Endothelial cell of coronary artery (primary cell): ENCODE measurements around the gene TARM1. TPM values are rescaled to one million over a fixed set of nuclear protein-coding genes. Genes with fewer than 3 reads are reported as not detected.

Experiments
- total RNA-seq: library from RNA; depleted of rRNA; stranded (reverse); fragments of >200 nt; gene quantifications from 2 replicates; pipeline ENCODE4 v1.2.3, GENCODE V29; 2014

Gene TARM1
- not detected in 2 replicates for total RNA-seq

DNA sequence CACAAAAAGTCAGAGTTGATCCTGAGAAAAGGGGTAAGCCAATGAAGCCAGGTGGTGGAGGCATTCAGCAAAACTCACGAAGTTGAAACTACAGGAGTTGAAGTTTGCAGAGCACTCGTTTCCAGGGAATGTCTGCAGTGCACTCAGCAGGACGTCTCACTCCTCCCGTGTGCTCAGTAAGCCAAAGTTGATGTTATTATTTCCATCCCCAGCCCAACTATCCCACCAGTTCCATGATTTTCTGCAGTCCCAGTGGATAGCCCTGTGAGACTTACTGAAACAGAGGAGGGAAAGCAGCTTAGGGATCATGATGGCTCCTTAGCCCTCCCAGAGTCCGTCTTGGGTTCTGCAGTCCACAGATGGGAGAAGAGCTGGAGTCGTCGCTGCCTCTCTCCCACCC lies at the start of gene TARM1:
Gene TARM1 (minus strand): TSS at position 334 of the 400 bp plus-strand sequence. CDS start 25 bp downstream, at position 309.

DNA sequence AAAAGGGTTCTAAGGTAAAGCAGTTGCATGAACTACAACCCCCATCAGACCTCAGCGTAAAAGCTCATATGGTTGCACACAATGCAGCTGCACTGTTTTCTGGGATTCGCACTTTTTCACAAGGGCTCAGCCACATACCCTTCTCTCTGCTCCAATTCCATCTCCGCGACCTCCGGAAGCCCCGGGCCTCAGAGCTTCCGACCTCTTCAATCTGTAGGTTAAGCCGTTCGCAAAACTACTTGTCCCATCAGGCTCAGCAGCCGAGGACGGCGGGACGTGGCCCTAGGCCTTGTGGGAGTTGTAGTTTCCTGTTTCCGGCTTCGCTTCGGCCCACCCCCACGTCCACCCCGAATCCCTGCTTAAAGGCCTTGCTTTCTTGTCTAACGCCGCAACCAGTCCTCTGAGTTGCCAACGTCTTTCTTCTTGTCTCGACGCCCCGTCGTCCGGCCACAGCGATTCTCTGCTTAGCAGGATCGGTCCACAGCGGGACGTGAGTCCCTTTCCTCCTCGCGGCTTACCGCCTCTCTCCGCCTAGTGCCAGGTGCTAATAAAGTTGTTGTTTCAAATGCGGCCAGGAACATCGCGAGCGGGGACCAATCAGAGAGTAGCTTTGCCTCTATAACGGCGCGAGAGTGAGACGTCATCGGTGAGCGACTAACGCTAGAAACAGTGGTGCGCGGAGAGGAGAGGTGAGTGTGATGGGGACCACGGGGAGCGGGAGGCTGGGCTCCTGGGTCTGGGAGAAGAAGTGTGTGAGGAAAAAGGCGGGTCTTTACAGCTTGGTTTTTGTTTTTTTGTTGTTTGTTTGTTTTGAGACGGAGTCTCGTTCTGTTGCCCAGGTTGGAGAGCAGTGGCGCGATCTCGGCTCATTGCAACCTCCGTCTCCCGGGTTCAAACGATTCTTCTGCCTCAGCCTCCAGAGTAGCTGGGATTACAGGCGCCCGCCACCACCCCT lies 34.2 kb upstream of the TARM1 start, which contains the start of the genes PRPF31 and TFPT:
Gene PRPF31 (plus strand): TSS at position 646 of the 955 bp plus-strand sequence. CDS start 2,525 bp downstream, outside the sequence.
Gene TFPT (minus strand): TSS at position 549 of the 955 bp plus-strand sequence. CDS start 388 bp downstream, at position 161.

DNA sequence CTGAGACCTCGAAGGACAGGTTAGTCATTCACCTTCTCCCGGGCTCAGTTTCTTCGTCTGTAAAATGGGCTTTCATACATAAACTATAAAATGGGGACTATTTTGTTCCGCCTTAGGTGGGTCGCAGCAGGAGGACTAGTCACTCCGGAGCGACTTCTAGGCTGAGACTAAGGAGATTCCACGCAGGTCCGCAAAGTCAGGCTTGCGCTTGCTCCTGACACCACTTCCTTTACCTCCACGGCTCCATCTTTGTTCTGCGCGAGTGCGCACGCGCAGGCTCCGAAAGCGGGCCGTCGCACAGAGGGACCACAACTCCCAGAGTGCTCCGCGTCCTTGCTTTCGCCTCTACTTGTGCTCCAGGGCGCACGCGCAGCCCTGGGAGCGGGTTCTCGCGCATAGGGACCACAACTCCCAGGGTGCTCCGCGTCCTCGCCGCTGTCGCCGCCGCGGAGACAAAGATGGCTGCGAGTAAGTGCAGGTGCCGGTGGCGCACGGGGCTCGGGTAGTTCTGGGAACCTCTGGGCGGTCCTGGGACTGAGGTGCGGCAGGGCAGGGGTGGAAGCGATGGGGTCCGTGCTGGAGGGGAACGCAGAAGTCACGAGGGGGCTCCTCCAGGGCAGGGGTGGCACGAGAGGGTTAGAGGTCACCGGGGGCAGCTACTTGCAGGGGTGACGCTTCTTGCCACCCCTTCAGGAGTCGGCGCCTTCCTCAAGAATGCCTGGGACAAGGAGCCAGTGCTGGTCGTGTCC lies 21.4 kb upstream of the TARM1 start, which contains the start of gene NDUFA3:
Gene NDUFA3 (plus strand): TSS at position 435 of the 749 bp plus-strand sequence. CDS start 24 bp downstream, at position 459.

DNA sequence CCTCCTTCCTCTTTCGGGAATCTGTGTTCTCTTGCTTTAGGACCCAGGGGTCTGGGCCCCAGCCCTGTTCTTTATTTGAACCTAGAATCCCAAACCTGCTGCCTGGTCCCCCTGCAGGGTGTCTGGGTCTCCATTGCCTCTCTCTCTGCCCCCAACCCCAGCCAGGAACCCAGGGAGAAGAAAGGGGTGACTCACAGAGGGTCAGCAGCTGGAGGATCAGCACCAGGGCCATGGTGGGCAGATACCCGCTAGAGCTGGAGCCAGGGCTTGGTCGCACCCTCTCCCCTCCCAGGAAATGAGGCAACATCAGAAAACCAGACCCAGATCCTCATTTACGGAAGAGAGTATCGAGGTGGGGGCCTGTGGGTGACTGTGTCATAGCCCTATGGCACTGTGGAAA lies 19.4 kb upstream of the TARM1 start, which contains the start of gene OSCAR:
Gene OSCAR (minus strand): TSS at position 243 of the 400 bp plus-strand sequence. CDS start 11 bp downstream, at position 232.

DNA sequence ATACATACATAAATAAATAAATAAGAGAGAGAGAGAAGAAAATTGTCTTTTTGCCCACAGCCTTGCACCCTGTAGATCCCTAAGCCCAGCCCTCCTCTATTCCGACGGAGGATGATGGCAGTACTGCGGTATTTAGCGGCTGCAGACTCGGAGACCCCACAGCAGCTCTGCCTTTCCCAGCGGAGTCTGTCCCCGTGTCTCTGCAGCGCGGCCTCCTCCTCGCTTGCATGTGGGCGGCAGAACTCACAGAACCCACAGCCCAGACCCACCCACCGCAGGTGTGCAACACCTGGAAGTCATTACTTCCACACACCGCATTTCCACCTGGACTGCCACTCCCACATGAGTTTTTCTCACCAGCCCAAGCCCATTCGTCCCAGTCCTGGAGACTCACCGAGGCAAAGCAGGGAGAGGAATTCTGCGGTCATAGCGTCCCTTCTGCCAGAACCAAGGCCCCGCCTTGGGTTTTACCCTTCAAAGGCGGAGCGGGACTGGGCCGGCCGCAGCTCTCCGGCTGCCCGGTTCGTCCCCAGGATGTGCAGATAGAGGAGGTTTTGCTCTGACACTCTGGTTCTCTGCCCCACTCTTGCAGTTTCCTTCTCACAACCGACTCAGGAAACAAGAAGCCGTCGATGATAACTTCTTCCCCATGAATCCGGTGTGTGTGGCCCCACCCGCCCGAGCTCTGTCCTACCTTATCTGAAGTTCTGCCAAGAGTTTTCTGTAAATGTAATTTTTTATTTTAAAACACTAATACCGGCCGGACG lies 17.6 kb downstream of the TARM1 start, which contains the start of gene VSTM1:
Gene VSTM1 (minus strand): TSS at position 548 of the 767 bp plus-strand sequence. CDS start 120 bp downstream, at position 428.

Other genes starting within 250 kb of the TARM1 start
- 7.6 and 14.1 TPM in 2 replicates for gene MYADM, start 213.5 kb downstream of the TARM1 start, total RNA-seq
- 0.09 TPM in 1 of 2 replicates, not detected in the other for gene PRKCG, start 199.2 kb downstream of the TARM1 start, total RNA-seq
- gene CACNG7, start 172.1 kb downstream of the TARM1 start, total RNA-seq: 0.18 and 0.38 TPM in 2 replicates
- gene CACNG8, start 118.4 kb downstream of the TARM1 start, total RNA-seq: 1.7 and 3.6 TPM in 2 replicates
- 1.6 and 3.3 TPM in 2 replicates for gene CACNG6, start 89.7 kb downstream of the TARM1 start, total RNA-seq
- gene VSTM1, start 17.5 kb downstream of the TARM1 start, total RNA-seq: not detected in 2 replicates
- gene OSCAR, start 19.4 kb upstream of the TARM1 start, total RNA-seq: 0.19 TPM in 1 of 2 replicates, not detected in the other
- gene NDUFA3, start 21.5 kb upstream of the TARM1 start, total RNA-seq: 15.0 and 18.3 TPM in 2 replicates
- 23.1 and 28.9 TPM in 2 replicates for gene TFPT, start 34.3 kb upstream of the TARM1 start, total RNA-seq
- 68.6 and 74.4 TPM in 2 replicates for gene PRPF31, start 34.4 kb upstream of the TARM1 start, total RNA-seq
- gene CNOT3, start 56.4 kb upstream of the TARM1 start, total RNA-seq: 11.3 and 11.4 TPM in 2 replicates
- 6.9 and 7.9 TPM in 2 replicates for gene LENG1, start 78.4 kb upstream of the TARM1 start, total RNA-seq
- gene TMC4, start 91.8 kb upstream of the TARM1 start, total RNA-seq: not detected in 2 replicates
- gene MBOAT7, start 108.2 kb upstream of the TARM1 start, total RNA-seq: 38.2 and 50.6 TPM in 2 replicates
- gene TSEN34, start 109.9 kb upstream of the TARM1 start, total RNA-seq: 38.1 and 44.1 TPM in 2 replicates
- 2,394 and 3,413 TPM in 2 replicates for gene RPS9, start 119.5 kb upstream of the TARM1 start, total RNA-seq
- gene LILRB3, start 141.6 kb upstream of the TARM1 start, total RNA-seq: not detected in 2 replicates
- not detected in 2 replicates for gene LILRA6, start 161.4 kb upstream of the TARM1 start, total RNA-seq
- gene LILRB5, start 175.9 kb upstream of the TARM1 start, total RNA-seq: not detected in 2 replicates
- not detected in 2 replicates for gene LILRB2, start 199.7 kb upstream of the TARM1 start, total RNA-seq
- gene LILRA5, start 231.8 kb upstream of the TARM1 start, total RNA-seq: not detected in 2 replicates